HCT116 (cell line): ENCODE data around the gene NCSTN.

Source experiments
- CTCF ChIP-seq, 3 experiments: fragments of 200-600 bp in 1 of 3; sonication (generic) in 1 of 3; IDR thresholded peaks in 2 of 3; conservative IDR thresholded peaks in 1 of 3; 2 replicates each; pipeline ENCODE4 v1.5.1; 2012 to 2017; ENCODE audit warnings: low read depth in 2 of 3, low read length in 2 of 3, antibody characterized with exemption in 1 of 3, borderline replicate concordance in 1 of 3, control low read depth in 1 of 3, mild to moderate bottlenecking in 1 of 3, mixed read lengths in 1 of 3, mixed run types in 1 of 3, moderate library complexity in 1 of 3; ENCODE audit not compliant: insufficient read depth in 1 of 3
- EZH2phosphoT487 ChIP-seq: fragments of 200-600 bp; IDR thresholded peaks from 2 replicates; pipeline ENCODE4 v1.6.1; 2018; ENCODE audit warnings: antibody characterized with exemption, borderline replicate concordance
- POLR2AphosphoS5 ChIP-seq: IDR thresholded peaks from 2 replicates; pipeline ENCODE4 v1.6.1; 2011; ENCODE audit warnings: mild to moderate bottlenecking, low read depth, low read length, moderate library complexity
- TCF7L2 ChIP-seq: IDR thresholded peaks from 2 replicates; pipeline ENCODE4 v1.7.0; 2011; ENCODE audit warnings: borderline replicate concordance, inconsistent platforms; ENCODE audit not compliant: insufficient read depth, insufficient read length; ENCODE audit errors: extremely low read depth

GRCh38 chr1:160399544-160400222 lies 56.5 kb downstream of the NCSTN start:
- TF ChIP-seq CTCF (IDR thresholded peaks at IDR 0.05 in 2 of 3, conservative IDR thresholded peaks at IDR 0.05 in 1 of 3; ENCODE audit: borderline replicate concordance in 1 of 3, insufficient read depth in 1 of 3, low read depth in 2 of 3, low read length in 2 of 3): no peak
- no peak for TF ChIP-seq TCF7L2
- no peak for TF ChIP-seq EZH2phosphoT487
- no peak for TF ChIP-seq POLR2AphosphoS5
